AG09319 (cell line): ENCODE measurements around the gene PRKG1.
A peak's percentile ranks its signal among the peaks of the same experiment; 100 is the strongest.

ENCODE experiments used
- DNase-seq: peaks from one replicate; pipeline ENCODE4 v3.0.0-alpha.2; 2010; ENCODE audit warnings: low read depth; ENCODE audit errors: extremely low read depth
- TF ChIP-seq, protein P1 (sequence below): IDR thresholded peaks from 2 replicates; pipeline ENCODE4 v1.5.1; 2011; ENCODE audit warnings: low read depth, mild to moderate bottlenecking, inconsistent platforms, low read length, moderate library complexity

PRKG1 gene

DNA sequence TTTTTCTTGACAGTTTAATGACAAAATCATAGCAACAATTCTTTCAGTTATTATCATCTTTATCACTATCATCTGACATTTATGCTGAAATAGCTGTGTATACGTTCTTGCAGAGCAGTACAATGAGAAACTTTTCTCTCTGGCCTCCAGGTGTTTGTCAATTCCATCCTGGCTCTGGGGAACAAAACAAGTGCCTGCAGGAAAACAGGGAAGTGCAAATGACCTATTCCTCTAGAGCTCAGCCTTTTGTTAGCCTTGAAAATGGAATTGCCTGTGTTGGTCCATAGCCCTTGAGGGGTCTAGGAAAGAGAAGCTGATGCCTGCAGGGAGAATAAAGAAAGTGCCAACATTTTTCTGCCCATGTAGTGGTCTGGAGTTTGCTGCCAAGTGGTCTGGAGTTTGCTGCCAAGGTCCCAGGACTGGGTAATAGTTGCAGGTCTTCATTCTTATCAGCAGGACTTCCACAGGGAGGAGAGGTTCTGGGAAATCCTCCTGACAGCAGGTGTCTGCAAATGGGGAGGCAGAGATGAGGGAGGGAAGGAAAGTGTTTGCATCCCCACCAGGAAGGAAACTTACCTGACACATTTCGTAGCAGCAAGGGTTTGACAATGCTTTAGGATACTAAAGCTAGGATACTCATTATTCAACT lies 635.2 kb downstream of the PRKG1 start:
- TF ChIP-seq, protein P1, sequence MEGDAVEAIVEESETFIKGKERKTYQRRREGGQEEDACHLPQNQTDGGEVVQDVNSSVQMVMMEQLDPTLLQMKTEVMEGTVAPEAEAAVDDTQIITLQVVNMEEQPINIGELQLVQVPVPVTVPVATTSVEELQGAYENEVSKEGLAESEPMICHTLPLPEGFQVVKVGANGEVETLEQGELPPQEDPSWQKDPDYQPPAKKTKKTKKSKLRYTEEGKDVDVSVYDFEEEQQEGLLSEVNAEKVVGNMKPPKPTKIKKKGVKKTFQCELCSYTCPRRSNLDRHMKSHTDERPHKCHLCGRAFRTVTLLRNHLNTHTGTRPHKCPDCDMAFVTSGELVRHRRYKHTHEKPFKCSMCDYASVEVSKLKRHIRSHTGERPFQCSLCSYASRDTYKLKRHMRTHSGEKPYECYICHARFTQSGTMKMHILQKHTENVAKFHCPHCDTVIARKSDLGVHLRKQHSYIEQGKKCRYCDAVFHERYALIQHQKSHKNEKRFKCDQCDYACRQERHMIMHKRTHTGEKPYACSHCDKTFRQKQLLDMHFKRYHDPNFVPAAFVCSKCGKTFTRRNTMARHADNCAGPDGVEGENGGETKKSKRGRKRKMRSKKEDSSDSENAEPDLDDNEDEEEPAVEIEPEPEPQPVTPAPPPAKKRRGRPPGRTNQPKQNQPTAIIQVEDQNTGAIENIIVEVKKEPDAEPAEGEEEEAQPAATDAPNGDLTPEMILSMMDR, result no peak
- DNase-seq, result no peak

DNA sequence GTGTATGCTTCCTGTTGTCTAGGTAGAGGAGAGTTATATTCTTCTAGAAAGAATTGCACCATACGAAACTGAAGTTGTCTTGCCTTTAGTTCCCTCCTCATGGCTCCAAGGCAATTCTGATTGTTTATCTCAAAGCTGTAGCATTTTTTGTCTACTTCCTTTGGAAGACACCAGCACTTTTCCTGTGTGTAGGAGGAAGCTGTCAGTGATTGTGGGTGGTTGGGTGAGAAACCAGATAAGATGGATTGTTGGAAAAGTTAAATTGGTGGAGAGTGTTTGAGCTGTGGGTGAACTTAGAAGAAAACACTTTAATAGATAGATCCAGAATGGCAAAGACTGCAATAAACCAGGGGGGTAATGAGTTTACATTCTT lies 637.2 kb downstream of the PRKG1 start:
- TF ChIP-seq, protein P1, result no peak
- no peak for DNase-seq

DNA sequence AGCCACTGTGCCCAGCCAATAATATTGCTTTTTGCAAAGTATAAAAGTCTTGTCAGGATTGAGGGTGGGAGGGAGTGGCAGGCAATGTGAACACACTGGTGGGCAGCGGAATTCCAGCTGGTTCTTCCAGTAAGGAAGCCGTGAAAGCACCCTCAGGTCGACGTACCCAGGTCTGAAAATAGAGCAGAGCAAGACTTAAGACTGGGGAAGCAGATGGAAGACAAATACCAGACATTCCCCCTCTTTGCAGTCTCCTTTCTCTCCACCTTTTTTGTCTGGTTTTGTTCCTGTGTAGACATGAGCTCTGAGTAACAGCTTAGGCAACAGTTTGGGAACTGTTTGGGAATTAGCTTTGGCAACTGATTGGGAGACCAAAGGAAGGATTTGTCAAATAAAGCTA lies 642.7 kb downstream of the PRKG1 start:
- TF ChIP-seq, protein P1, result no peak
- no peak for DNase-seq

DNA sequence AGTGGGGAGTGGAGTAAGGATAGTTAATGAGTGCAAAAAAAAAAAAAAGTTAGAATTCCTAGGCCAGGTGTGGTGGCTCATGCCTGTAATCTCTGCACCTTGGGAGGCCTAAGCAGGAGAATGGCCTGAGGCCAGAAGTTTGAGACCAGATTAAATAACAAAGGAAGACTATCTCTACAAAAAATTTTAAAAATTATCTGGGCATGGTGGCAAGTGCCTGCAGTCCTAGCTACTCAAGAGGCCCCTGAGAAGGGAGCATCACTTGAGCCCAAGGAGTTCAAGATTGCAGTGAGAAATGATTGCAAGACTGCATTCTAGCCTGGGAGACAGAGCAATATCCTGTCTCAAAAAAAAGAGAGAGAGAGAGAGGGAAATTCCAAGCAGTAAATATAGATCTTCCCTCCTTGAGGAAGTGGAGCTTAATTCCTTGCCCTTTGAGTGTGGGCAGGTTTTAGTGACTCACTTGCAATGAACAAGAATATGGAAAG lies 644.6 kb downstream of the PRKG1 start:
- TF ChIP-seq, protein P1, result no peak
- DNase-seq, result peak; percentile 29

DNA sequence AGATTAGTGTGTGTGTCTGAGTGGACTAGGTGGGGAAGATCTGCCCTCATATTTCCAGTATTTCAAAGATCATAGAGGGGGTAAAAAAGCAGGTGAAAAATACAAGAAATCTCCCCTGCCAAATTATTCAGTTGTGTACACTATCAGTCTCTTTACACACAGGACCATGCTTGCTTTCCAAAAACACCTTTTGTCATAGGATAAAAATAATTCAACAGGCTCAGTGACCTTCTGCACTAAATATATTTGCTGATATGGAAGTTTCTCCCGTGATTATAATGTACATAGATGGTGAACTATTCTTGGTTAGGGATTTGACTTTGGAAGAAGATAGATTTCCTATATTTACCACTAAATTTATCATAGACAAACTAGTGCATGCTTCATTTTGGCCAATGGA lies 649.8 kb downstream of the PRKG1 start:
- TF ChIP-seq, protein P1, result no peak
- DNase-seq, result no peak

DNA sequence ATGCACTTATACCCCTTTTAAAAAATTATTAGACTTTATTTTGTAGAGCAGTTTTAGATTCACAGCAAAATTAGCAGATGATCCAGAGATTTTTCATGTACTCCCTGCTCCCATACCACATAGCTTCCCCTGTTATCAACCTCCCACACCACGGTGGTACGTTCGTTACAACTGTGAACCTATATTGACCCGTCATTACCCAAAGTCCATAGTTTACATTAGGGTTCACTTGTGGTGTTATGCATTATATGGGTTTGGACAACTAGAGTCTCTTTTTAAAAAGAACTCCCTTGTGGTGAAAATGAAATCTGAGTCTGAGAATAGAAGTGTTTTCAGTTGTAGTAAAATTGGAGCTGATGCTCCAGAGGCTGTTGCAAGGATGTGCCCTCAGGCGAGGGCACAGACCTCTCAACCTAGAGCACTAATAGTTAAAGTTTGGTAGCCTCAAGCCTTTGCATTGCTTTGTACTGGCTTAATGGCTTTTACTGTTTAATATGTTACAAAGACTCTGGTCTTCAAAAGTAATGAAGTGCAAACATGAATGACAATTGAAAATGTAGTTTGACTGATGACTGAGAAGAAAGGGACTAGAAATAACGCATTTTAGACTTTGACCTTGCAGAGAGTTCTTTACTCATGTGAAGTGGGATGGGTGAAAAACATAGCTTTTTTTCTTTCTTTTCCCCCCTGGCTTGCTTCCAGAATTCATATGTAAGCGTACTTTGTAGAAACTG lies 655.7 kb downstream of the PRKG1 start:
- no peak for DNase-seq

DNA sequence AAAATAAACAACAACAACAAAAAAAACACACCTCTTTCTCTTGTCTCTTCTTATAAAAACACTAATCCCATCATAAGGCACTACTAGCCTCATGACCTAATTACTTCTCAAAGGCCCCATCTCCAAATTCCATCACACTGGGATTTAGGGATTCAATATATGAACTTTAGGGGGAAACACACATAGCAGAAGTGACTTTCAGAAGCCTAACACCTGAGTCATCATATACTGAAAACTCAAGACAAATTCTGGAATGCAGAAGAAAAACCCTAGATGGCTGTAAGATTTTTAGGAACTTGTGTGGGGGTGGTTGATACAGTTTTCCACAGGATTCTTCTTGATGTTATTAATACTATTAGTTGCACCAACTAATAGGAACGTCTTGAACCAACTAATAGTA lies 658.8 kb downstream of the PRKG1 start:
- no peak for DNase-seq
- TF ChIP-seq, protein P1, result no peak

More for the DNA sequence above, 655.7 kb downstream of the PRKG1 start:
- TF ChIP-seq, protein P1, result no peak
